HFFc6 (cell line): ENCODE measurements around the gene ARHGAP45. TPM values are rescaled to one million over a fixed set of nuclear protein-coding genes. Genes with fewer than 3 reads are reported as not detected.

Experiments used
- DNase-seq: peaks from one replicate; pipeline ENCODE4 v3.0.0-alpha.2; 2018
- H3K27ac Mint-ChIP-seq: 2 replicates; pipeline ENCODE4 v1.8.0; 2020; ENCODE audit warnings: mild to moderate bottlenecking, mixed read lengths
- H3K27me3 Mint-ChIP-seq: 2 replicates; pipeline ENCODE4 v1.8.0; 2021; ENCODE audit warnings: mild to moderate bottlenecking, moderate library complexity, mixed read lengths; ENCODE audit not compliant: insufficient read depth
- H3K36me3 Mint-ChIP-seq: 2 replicates; pipeline ENCODE4 v1.8.0; 2021; ENCODE audit warnings: low read depth, mixed read lengths
- H3K4me1 Mint-ChIP-seq: 2 replicates; pipeline ENCODE4 v1.8.0; 2020; ENCODE audit warnings: low read depth, mixed read lengths
- H3K4me3 Mint-ChIP-seq: 2 replicates; pipeline ENCODE4 v1.8.0; 2020; ENCODE audit warnings: mild to moderate bottlenecking, moderate library complexity, mixed read lengths
- H3K9me3 Mint-ChIP-seq: 2 replicates; pipeline ENCODE4 v1.8.0; 2020; ENCODE audit warnings: mild to moderate bottlenecking, mixed read lengths
- CTCF ChIP-seq: fragments of 200-600 bp; sonication (generic); IDR thresholded peaks from 2 replicates; pipeline ENCODE4 v1.5.0; 2021; ENCODE audit warnings: antibody characterized with exemption, mild to moderate bottlenecking
- total RNA-seq, 6 experiments: library from RNA; stranded (reverse); fragmentation: NEBNext Ultra II Directional; extraction: Animal tissue kit (Norgen Biotek cat#: 25700); gene quantifications; 2 replicates in 1 of 6; 3 replicates in 5 of 6; pipeline ENCODE4 v1.2.3, GENCODE V29; 2021

The ARHGAP45 gene
- total RNA-seq, 6 experiments from 2014 or later, result 0.28 to 0.74 (median 0.60) TPM

- TF ChIP-seq CTCF, result no peak
- peak overlapping the region; percentile 97 for H3K4me3 Mint-ChIP-seq
- DNase-seq, result no peak
- no peaks in the 10 kb centered on the region for H3K9me3 Mint-ChIP-seq
- H3K4me1 Mint-ChIP-seq, result peaks cover 18% of the 10 kb centered on the region
- peaks cover 9% of the 10 kb centered on the region; the same call in 1 of the 2 replicates for H3K27me3 Mint-ChIP-seq
- H3K36me3 Mint-ChIP-seq, result peaks cover 6% of the 10 kb centered on the region
- H3K27ac Mint-ChIP-seq, result peak overlapping the region; percentile 87
Measured at GRCh38 chr19:1026783-1027649, 40.0 kb upstream of the ARHGAP45 start.

- peaks cover 6% of the 10 kb centered on the region for H3K36me3 Mint-ChIP-seq
- H3K9me3 Mint-ChIP-seq, result no peaks in the 10 kb centered on the region
- H3K4me1 Mint-ChIP-seq, result peaks cover 18% of the 10 kb centered on the region
- H3K27me3 Mint-ChIP-seq, result peaks cover 9% of the 10 kb centered on the region; the same call in 1 of the 2 replicates
- no peak for TF ChIP-seq CTCF
- peak overlapping the region; percentile 87 for H3K27ac Mint-ChIP-seq
- no peak for DNase-seq
- peak overlapping the region; percentile 97 for H3K4me3 Mint-ChIP-seq
Measured at GRCh38 chr19:1027650-1028061, 39.3 kb upstream of the ARHGAP45 start.

GRCh38 chr19:1028062-1028926 is 38.7 kb upstream of the ARHGAP45 start:
- peaks cover 18% of the 10 kb centered on the region for H3K4me1 Mint-ChIP-seq

GRCh38 chr19:1032264-1032867 is 34.6 kb upstream of the ARHGAP45 start:
- Mint-ChIP-seq H3K36me3 (peaks cover 4% of the 10 kb centered on the region), H3K4me3 (no peak overlapping the region; the same call in 1 of the 2 replicates), H3K9me3 (no peaks in the 10 kb centered on the region), H3K27me3 (peaks cover 11% of the 10 kb centered on the region; the same call in 1 of the 2 replicates), H3K4me1 (peaks cover 13% of the 10 kb centered on the region), H3K27ac (no peak overlapping the region)
- no peak for TF ChIP-seq CTCF
- no peak for DNase-seq

More at GRCh38 chr19:1028062-1028926, 38.7 kb upstream of the ARHGAP45 start:
- peak; percentile 92 for DNase-seq
- Mint-ChIP-seq H3K27ac (peak overlapping the region; percentile 77), H3K4me3 (peak overlapping the region; percentile 97), H3K9me3 (no peaks in the 10 kb centered on the region), H3K36me3 (peaks cover 6% of the 10 kb centered on the region), H3K27me3 (peaks cover 10% of the 10 kb centered on the region; the same call in 1 of the 2 replicates)
- no peak for TF ChIP-seq CTCF

GRCh38 chr19:1035998-1036621 is 30.9 kb upstream of the ARHGAP45 start:
- H3K9me3 Mint-ChIP-seq, result peaks cover 6% of the 10 kb centered on the region; the same call in 1 of the 2 replicates
- DNase-seq, result no peak
- peaks cover 10% of the 10 kb centered on the region for H3K36me3 Mint-ChIP-seq
- H3K4me3 Mint-ChIP-seq, result no peak overlapping the region
- peaks cover 33% of the 10 kb centered on the region for H3K4me1 Mint-ChIP-seq
- TF ChIP-seq CTCF, result peak; percentile 2; the same call in 1 of the 2 replicates
- peaks cover 29% of the 10 kb centered on the region for H3K27me3 Mint-ChIP-seq
- no peak overlapping the region for H3K27ac Mint-ChIP-seq
